K562 (cell line): ENCODE measurements around the gene PCED1B. TPM values are rescaled to one million over a fixed set of nuclear protein-coding genes. Genes with fewer than 3 reads are reported as not detected.

Experiments
- ATAC-seq: fragments of 200-7000 bp; cut with Tn5 transposase; 3 replicates; pipeline ENCODE4 v1.9.1; 2020; ENCODE audit warnings: moderate library complexity
- BruUV-seq: library from RNA; stranded (reverse); fragments of 400-500 nt; replicated peaks from 2 replicates; lab custom pipeline; 2021; lab: Mats Ljungman, UMichigan
- CTCF ChIA-PET: fragments of 300-600 bp; formaldehyde crosslinking; extraction: SDS; loops from one replicate; lab custom pipeline; 2021; ENCODE audit warnings: low intra/inter-chr PET ratio; lab: Yijun Ruan, JAX
- POLR2A ChIA-PET: fragments of 300-600, 350-650 bp; sonication (Branson Sonifier 250); formaldehyde crosslinking; extraction: SDS; loops from one replicate; lab custom pipeline; 2021; ENCODE audit warnings: antibody characterized with exemption, inconsistent platforms; lab: Yijun Ruan, JAX
- DNase-seq, 4 experiments: peaks; one replicate each; pipeline versions ENCODE4 v3.0.0 to v3.0.0-alpha.2; 2011 to 2018; ENCODE audit warnings: low spot score in 3 of 4, mixed read lengths in 3 of 4; ENCODE audit errors: extremely low read depth in 1 of 4
- FAIRE-seq: peaks from 2 replicates; lab custom pipeline; 2011; peaks lifted over from hg19 to GRCh38; lab: Jason Lieb, UNC
- H2AFZ ChIP-seq: 2 replicates; pipeline ENCODE4 v1.6.0; 2011; ENCODE audit warnings: low read depth, low read length, control low read depth, inconsistent platforms
- H3K27ac ChIP-seq: fragments of 200-600 bp; 3 replicates; pipeline ENCODE4 v1.8.0; 2011; ENCODE audit warnings: low read depth, mild to moderate bottlenecking, control low read depth, inconsistent platforms, low read length, moderate library complexity, mixed read lengths; ENCODE audit errors: extremely low read depth
- H3K27me3 ChIP-seq, 2 experiments: fragments of 300-600 bp in 1 of 2; 2 replicates in 1 of 2; 3 replicates in 1 of 2; pipeline versions ENCODE4 v1.6.0 to v1.8.0; 2011; ENCODE audit warnings: inconsistent platforms in 2 of 2, low read length in 2 of 2, mild to moderate bottlenecking in 1 of 2, mixed read lengths in 1 of 2, moderate library complexity in 1 of 2; ENCODE audit not compliant: control insufficient read depth in 2 of 2, insufficient read depth in 2 of 2
- H3K36me3 ChIP-seq: fragments of 300-600 bp; 3 replicates; pipeline ENCODE4 v1.8.0; 2011; ENCODE audit warnings: mild to moderate bottlenecking, low read length, inconsistent platforms; ENCODE audit not compliant: control insufficient read depth, insufficient read depth
- H3K4me1 ChIP-seq, 2 experiments: fragments of 200-600 bp in 1 of 2; replicated peaks in 1 of 2; 2 replicates in 1 of 2; 3 replicates in 1 of 2; pipeline versions ENCODE4 v1.5.1 to v1.8.0; 2011; ENCODE audit warnings: inconsistent platforms in 2 of 2, low read length in 2 of 2, mild to moderate bottlenecking in 1 of 2, mixed read lengths in 1 of 2, moderate library complexity in 1 of 2; ENCODE audit not compliant: control insufficient read depth in 2 of 2, insufficient read depth in 2 of 2
- H3K4me2 ChIP-seq: 2 replicates; pipeline ENCODE4 v1.6.1; 2011; ENCODE audit warnings: low read length, control low read depth, inconsistent platforms, mixed read lengths; ENCODE audit not compliant: insufficient read depth
- H3K4me3 ChIP-seq: fragments of 200-600 bp; sonication (generic), shearing (Covaris generic); 2 replicates; pipeline ENCODE4 v1.5.1; 2016; ENCODE audit warnings: control low read depth, inconsistent platforms
- H3K79me2 ChIP-seq: fragments of 200-600 bp; 3 replicates; pipeline ENCODE4 v1.8.0; 2011; ENCODE audit warnings: low read length, inconsistent platforms; ENCODE audit not compliant: control insufficient read depth, insufficient read depth
- H3K9ac ChIP-seq, 2 experiments: 2 replicates each; pipeline versions ENCODE4 v1.6.0 to v1.6.1; 2011; ENCODE audit warnings: low read depth in 2 of 2, low read length in 2 of 2, control low read depth in 1 of 2, inconsistent platforms in 1 of 2, mild to moderate bottlenecking in 1 of 2, mixed read lengths in 1 of 2; ENCODE audit not compliant: insufficient read depth in 1 of 2
- H3K9me1 ChIP-seq: one replicate; pipeline ENCODE4 v1.6.0; 2011; ENCODE audit warnings: inconsistent platforms, mild to moderate bottlenecking, low read length, moderate library complexity; ENCODE audit not compliant: control insufficient read depth, insufficient read depth
- H3K9me3 ChIP-seq: replicated peaks from 2 replicates; pipeline ENCODE4 v1.5.1; 2011; ENCODE audit warnings: low read depth, low read length, inconsistent platforms; ENCODE audit not compliant: control insufficient read depth, insufficient read depth
- H4K20me1 ChIP-seq: replicated peaks from 2 replicates; pipeline ENCODE4 v1.6.1; 2011; ENCODE audit warnings: low read length, inconsistent platforms, mixed read lengths; ENCODE audit not compliant: control insufficient read depth, insufficient read depth
- CEBPB ChIP-seq: fragments of 450-650 bp; IDR thresholded peaks from 2 replicates; pipeline ENCODE4 v1.6.1; 2016; ENCODE audit warnings: missing genetic modification characterization, missing compliant biosample characterization
- EHMT2 ChIP-seq: fragments of 450-650 bp; IDR thresholded peaks from 2 replicates; pipeline ENCODE4 v1.6.1; 2018; ENCODE audit warnings: antibody characterized with exemption
- EP300 ChIP-seq: IDR thresholded peaks from 2 replicates; pipeline ENCODE4 v1.6.1; 2012; ENCODE audit warnings: low read length, improper control_type of control experiment
- ESRRB ChIP-seq: fragments of 250-450 bp; sonication (Bioruptor Pico); IDR thresholded peaks from 2 replicates; pipeline ENCODE4 v1.5.0; 2020; ENCODE audit warnings: mild to moderate bottlenecking, moderate library complexity, borderline replicate concordance
- JUND ChIP-seq, 2 experiments: IDR thresholded peaks; 2 replicates in 1 of 2; 3 replicates in 1 of 2; pipeline ENCODE4 v1.6.1; 2011; ENCODE audit warnings: borderline replicate concordance in 2 of 2, low read depth in 2 of 2, low read length in 2 of 2, improper control_type of control experiment in 1 of 2, missing biosample characterization in 1 of 2, missing genetic modification characterization in 1 of 2, missing genetic modification reagents in 1 of 2
- MAZ ChIP-seq, 2 experiments: fragments of 450-650 bp in 1 of 2; sonication (generic) in 1 of 2; formaldehyde crosslinking; IDR thresholded peaks in 1 of 2; conservative IDR thresholded peaks in 1 of 2; 2 replicates each; pipeline versions ENCODE4 v1.4.0 to v1.5.0; 2020; ENCODE audit warnings: mild to moderate bottlenecking in 1 of 2, missing genetic modification reagents in 1 of 2
- NFRKB ChIP-seq: fragments of 450-650 bp; IDR thresholded peaks from 2 replicates; pipeline ENCODE4 v1.6.1; 2016; ENCODE audit warnings: low read depth
- POLR3G ChIP-seq: IDR thresholded peaks from 2 replicates; pipeline ENCODE4 v1.6.1; 2011; ENCODE audit not compliant: insufficient read length, insufficient replicate concordance; ENCODE audit errors: extremely low read depth
- RNF2 ChIP-seq: sonication (generic); IDR thresholded peaks from 2 replicates; pipeline ENCODE4 v1.6.1; 2016
- ZNF316 ChIP-seq: fragments of 450-650 bp; IDR thresholded peaks from 2 replicates; pipeline ENCODE4 v1.6.1; 2016
- ZNF408 ChIP-seq: fragments of 250-450 bp; sonication (Bioruptor Pico); IDR thresholded peaks from 2 replicates; pipeline ENCODE4 v1.4.0; 2020; ENCODE audit warnings: low read depth, mild to moderate bottlenecking, moderate library complexity
- ZNF511 ChIP-seq: sonication (generic); formaldehyde crosslinking; IDR thresholded peaks from 2 replicates; pipeline ENCODE4 v1.8.0; 2022; ENCODE audit warnings: mild to moderate bottlenecking, missing genetic modification reagents
- ZNF668 ChIP-seq: fragments of 250-450 bp; sonication (Bioruptor Pico); IDR thresholded peaks from 2 replicates; pipeline ENCODE4 v1.8.0; 2022; ENCODE audit warnings: mild to moderate bottlenecking, inconsistent platforms
- ZSCAN29 ChIP-seq: fragments of 450-650 bp; IDR thresholded peaks from 2 replicates; pipeline ENCODE4 v1.6.1; 2017
- WGBS: fragments of 100-300 bp; shearing (Covaris generic); methylation state at CpG from one replicate; pipeline ENCODE4 v1.1.6; 2016; ENCODE audit warnings: low coverage, mixed read lengths; ENCODE audit not compliant: insufficient coverage; ENCODE audit errors: missing lambda C conversion rate; 5-methylcytosine and 5-hydroxymethylcytosine counted together
- in situ Hi-C: fragments of 300-500 bp; cut with MboI; formaldehyde crosslinking; loops from 4 replicates; pipeline ENCODE4 v1.15.0; 2018; ENCODE audit warnings: inconsistent platforms, mixed read lengths
- intact Hi-C: fragments of 100-400 bp; cut with micrococcal nuclease; formaldehyde crosslinking; loops from 2 replicates; pipeline ENCODE4 v1.14.2; 2022
- polyA plus RNA-seq, 8 experiments: library from polyadenylated mRNA; depleted of rRNA in 4 of 8; stranded (reverse) in 5 of 8; unstranded in 3 of 8; fragments of >200 nt; fragmentation: Nextera tagmentation in 2 of 8; fragmentation: Illumina TruSeq in 1 of 8; extraction: Ambion mirVana in 2 of 8; extraction: Trizol in 1 of 8; gene quantifications; 2 replicates each; pipeline versions ENCODE4 v1.2.1 to v1.2.3, GENCODE V29; 2011 to 2014; ENCODE audit warnings: inconsistent platforms in 1 of 8, missing spikeins in 1 of 8
- total RNA-seq, 7 experiments: library from RNA; depleted of rRNA in 6 of 7; stranded (reverse); fragments of >200 nt in 6 of 7; fragmentation: Illumina TruSeq in 2 of 7; extraction: Trizol in 2 of 7; gene quantifications; 2 replicates each; pipeline versions ENCODE4 v1.2.1 to v1.2.3, GENCODE V29; 2011 to 2021; ENCODE audit warnings: low replicate concordance in 1 of 7
- TF ChIP-seq, protein P1 (sequence below): fragments of 250-450 bp; sonication (Bioruptor Pico); IDR thresholded peaks from 2 replicates; pipeline ENCODE4 v1.5.0; 2021
- TF ChIP-seq, protein P2 (sequence below): fragments of 450-650 bp; formaldehyde crosslinking; IDR thresholded peaks from 2 replicates; pipeline ENCODE4 v1.4.0; 2020; ENCODE audit warnings: mild to moderate bottlenecking, mixed read lengths

Gene PCED1B
- total and polyA plus RNA-seq, 9 of the 15 experiments (the other 6 are each of a cell fraction or from before 2014, with no cell fraction given), result 1.2 to 9.3 (median 2.5) TPM

- in situ Hi-C loops, result no loop called here
- DNase-seq (no peak), FAIRE-seq (no peak), ATAC-seq (no peak)
- H3K9me1 ChIP-seq, result no peaks in the 10 kb centered on the region
- H3K9ac ChIP-seq, result no peak overlapping the region; a peak in 1 of 4 replicates
- no peak overlapping the region for H3K27ac ChIP-seq
- CTCF ChIA-PET, result no interaction called here
- H3K4me3 ChIP-seq, result no peak overlapping the region
- H3K36me3 ChIP-seq, result no peaks in the 10 kb centered on the region
- no peak overlapping the region for H2AFZ ChIP-seq
- no peak overlapping the region for H3K4me2 ChIP-seq
- H4K20me1 ChIP-seq, result no peaks in the 10 kb centered on the region
- peaks cover 6 to 9% of the 10 kb centered on the region in 2 experiments; a peak in 4 of 5 replicates for H3K4me1 ChIP-seq
- BruUV-seq, result no TSS peak
- 79% methylated on average over 3 of the region's 3 CpGs for WGBS
- H3K9me3 ChIP-seq, result no peaks in the 10 kb centered on the region
- TF ChIP-seq JUND (IDR thresholded peaks at IDR 0.05; ENCODE audit: borderline replicate concordance, low read depth, low read length) (no peak), JUND (tag; IDR thresholded peaks at IDR 0.05; ENCODE audit: borderline replicate concordance, low read depth, low read length) (no peak), MAZ (CRISPR knock-in tag; conservative IDR thresholded peaks at IDR 0.05 in 1 of 2, IDR thresholded peaks at IDR 0.05 in 1 of 2) (no peak), ZNF668 (CRISPR knock-in tag) (no peak), ESRRB (CRISPR knock-in tag) (no peak), ZNF408 (CRISPR knock-in tag) (no peak), CEBPB (tag) (no peak), POLR3G (no peak), EP300 (no peak), ZSCAN29 (no peak), ZNF511 (no peak), NFRKB (no peak), ZNF316 (no peak), EHMT2 (no peak), RNF2 (no peak)
- TF ChIP-seq, protein P1, sequence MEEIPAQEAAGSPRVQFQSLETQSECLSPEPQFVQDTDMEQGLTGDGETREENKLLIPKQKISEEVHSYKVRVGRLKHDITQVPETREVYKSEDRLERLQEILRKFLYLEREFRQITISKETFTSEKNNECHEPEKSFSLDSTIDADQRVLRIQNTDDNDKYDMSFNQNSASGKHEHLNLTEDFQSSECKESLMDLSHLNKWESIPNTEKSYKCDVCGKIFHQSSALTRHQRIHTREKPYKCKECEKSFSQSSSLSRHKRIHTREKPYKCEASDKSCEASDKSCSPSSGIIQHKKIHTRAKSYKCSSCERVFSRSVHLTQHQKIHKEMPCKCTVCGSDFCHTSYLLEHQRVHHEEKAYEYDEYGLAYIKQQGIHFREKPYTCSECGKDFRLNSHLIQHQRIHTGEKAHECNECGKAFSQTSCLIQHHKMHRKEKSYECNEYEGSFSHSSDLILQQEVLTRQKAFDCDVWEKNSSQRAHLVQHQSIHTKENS (CRISPR knock-in tag), result no peak
- TF ChIP-seq, protein P2, sequence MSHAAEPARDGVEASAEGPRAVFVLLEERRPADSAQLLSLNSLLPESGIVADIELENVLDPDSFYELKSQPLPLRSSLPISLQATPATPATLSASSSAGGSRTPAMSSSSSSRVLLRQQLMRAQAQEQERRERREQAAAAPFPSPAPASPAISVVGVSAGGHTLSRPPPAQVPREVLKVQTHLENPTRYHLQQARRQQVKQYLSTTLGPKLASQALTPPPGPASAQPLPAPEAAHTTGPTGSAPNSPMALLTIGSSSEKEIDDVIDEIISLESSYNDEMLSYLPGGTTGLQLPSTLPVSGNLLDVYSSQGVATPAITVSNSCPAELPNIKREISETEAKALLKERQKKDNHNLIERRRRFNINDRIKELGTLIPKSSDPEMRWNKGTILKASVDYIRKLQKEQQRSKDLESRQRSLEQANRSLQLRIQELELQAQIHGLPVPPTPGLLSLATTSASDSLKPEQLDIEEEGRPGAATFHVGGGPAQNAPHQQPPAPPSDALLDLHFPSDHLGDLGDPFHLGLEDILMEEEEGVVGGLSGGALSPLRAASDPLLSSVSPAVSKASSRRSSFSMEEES (CRISPR knock-in tag), result no peak
- POLR2A ChIA-PET, result interaction anchor here (0.8 kb wide), 1 partner anchor 16 kb away, joined by 4 read pairs; no protein-coding TSS in a partner anchor
- intact Hi-C loops, result no loop called here
- H3K27me3 ChIP-seq, result no peaks in the 10 kb centered on the region
- no peaks in the 10 kb centered on the region for H3K79me2 ChIP-seq
These were observed 98.6 kb downstream of the PCED1B start for GRCh38 chr12:47178014-47178413.
